Endodermal cell (in vitro differentiated cells): ENCODE data around the gene STX8. TPM values are rescaled to one million over a fixed set of nuclear protein-coding genes. Genes with fewer than 3 reads are reported as not detected.

Source experiments
- DNase-seq: peaks from one replicate; pipeline ENCODE4 v3.0.0-alpha.2; 2017
- H3K27ac ChIP-seq: 2 replicates; pipeline ENCODE4 v1.5.1; 2013; ENCODE audit warnings: mild to moderate bottlenecking, low read depth, low read length, moderate library complexity
- H3K27me3 ChIP-seq: 2 replicates; pipeline ENCODE4 v1.6.1; 2013; ENCODE audit warnings: mild to moderate bottlenecking, low read length, moderate library complexity; ENCODE audit not compliant: insufficient read depth, control insufficient read depth, poor library complexity, severe bottlenecking
- H3K36me3 ChIP-seq: 2 replicates; pipeline ENCODE4 v1.7.0; 2013; ENCODE audit warnings: mild to moderate bottlenecking, low read length, moderate library complexity; ENCODE audit not compliant: control insufficient read depth, insufficient read depth
- H3K4me1 ChIP-seq: one replicate; pipeline ENCODE4 v1.7.0; 2013; ENCODE audit warnings: low read length; ENCODE audit not compliant: control insufficient read depth, insufficient read depth
- H3K4me3 ChIP-seq: 2 replicates; pipeline ENCODE4 v1.5.1; 2013; ENCODE audit warnings: mild to moderate bottlenecking, low read length, moderate library complexity
- H3K9ac ChIP-seq: 2 replicates; pipeline ENCODE4 v1.6.1; 2013; ENCODE audit warnings: mild to moderate bottlenecking, low read length, moderate library complexity; ENCODE audit not compliant: poor library complexity, severe bottlenecking; ENCODE audit errors: extremely low read depth
- H3K9me3 ChIP-seq: 2 replicates; pipeline ENCODE4 v1.6.1; 2013; ENCODE audit warnings: mild to moderate bottlenecking, low read length, moderate library complexity; ENCODE audit not compliant: control insufficient read depth
- H3K27ac Mint-ChIP-seq: 2 replicates; pipeline ENCODE4 v1.8.0; 2020; ENCODE audit warnings: mixed read lengths
- H3K27me3 Mint-ChIP-seq: 2 replicates; pipeline ENCODE4 v1.8.0; 2021; ENCODE audit warnings: mild to moderate bottlenecking, mixed read lengths; ENCODE audit not compliant: insufficient read depth
- H3K36me3 Mint-ChIP-seq: 2 replicates; pipeline ENCODE4 v1.8.0; 2020; ENCODE audit warnings: low read depth, mixed read lengths
- H3K4me1 Mint-ChIP-seq: 2 replicates; pipeline ENCODE4 v1.8.0; 2020; ENCODE audit warnings: mixed read lengths
- H3K4me3 Mint-ChIP-seq: 2 replicates; pipeline ENCODE4 v1.8.0; 2020; ENCODE audit warnings: mild to moderate bottlenecking, moderate library complexity, mixed read lengths
- H3K9me3 Mint-ChIP-seq: 2 replicates; pipeline ENCODE4 v1.8.0; 2020; ENCODE audit warnings: mild to moderate bottlenecking, mixed read lengths
- CTCF ChIP-seq: fragments of 200-600 bp; sonication (generic); conservative IDR thresholded peaks from 2 replicates; pipeline ENCODE4 v1.5.0; 2021; ENCODE audit warnings: antibody characterized with exemption, mild to moderate bottlenecking
- WGBS, 2 experiments: methylation state at CpG; one replicate each; pipeline versions ENCODE4 v1.1.5 to v1.1.7; 2013; ENCODE audit warnings: missing lambda C conversion rate in 2 of 2, mixed read lengths in 1 of 2; ENCODE audit not compliant: insufficient coverage in 1 of 2, insufficient read length in 1 of 2; 5-methylcytosine and 5-hydroxymethylcytosine counted together
- total RNA-seq, 2 donors: library from RNA; stranded (reverse); fragmentation: NEBNext Ultra II Directional in 1 of 2; extraction: Animal tissue kit (Norgen Biotek cat#: 25700) in 1 of 2; gene quantifications; 2 replicates in 1 of 2; 3 replicates in 1 of 2; pipeline ENCODE4 v1.2.1, GENCODE V29; 2021

The STX8 gene
- total RNA-seq, 2 donors from 2014 or later = 82.5 to 98.2 TPM

- Histone ChIP-seq H3K27ac (no peak overlapping the region), H3K27me3 (no peaks in the 10 kb centered on the region), H3K9me3 (peaks cover 16% of the 10 kb centered on the region), H3K4me3 (no peak overlapping the region), H3K4me1 (no peaks in the 10 kb centered on the region), H3K36me3 (no peaks in the 10 kb centered on the region), H3K9ac (no peak overlapping the region)
- H3K4me3 Mint-ChIP-seq = no peak overlapping the region
- H3K27ac Mint-ChIP-seq = no peak overlapping the region
- no peak for TF ChIP-seq CTCF
- no peaks in the 10 kb centered on the region for H3K4me1 Mint-ChIP-seq
- DNase-seq = no peak
- peaks cover 28% of the 10 kb centered on the region for H3K36me3 Mint-ChIP-seq
- H3K9me3 Mint-ChIP-seq = peaks cover 21% of the 10 kb centered on the region
- WGBS, 2 experiments = 94 to 100% methylated on average over 2 to 4 of the region's 4 CpGs
- no peaks in the 10 kb centered on the region for H3K27me3 Mint-ChIP-seq
Measured at GRCh38 chr17:9421525-9421924, 154.1 kb downstream of the STX8 start.

GRCh38 chr17:9419932-9420453 is 155.6 kb downstream of the STX8 start:
- H3K9me3 Mint-ChIP-seq = peaks cover 27% of the 10 kb centered on the region
- no peak for TF ChIP-seq CTCF
- Histone ChIP-seq H3K4me1 (no peaks in the 10 kb centered on the region), H3K27me3 (no peaks in the 10 kb centered on the region), H3K27ac (no peak overlapping the region), H3K9ac (no peak overlapping the region), H3K36me3 (no peaks in the 10 kb centered on the region), H3K9me3 (peaks cover 17% of the 10 kb centered on the region), H3K4me3 (no peak overlapping the region)
- H3K36me3 Mint-ChIP-seq = peaks cover 36% of the 10 kb centered on the region
- H3K4me1 Mint-ChIP-seq = no peaks in the 10 kb centered on the region
- H3K4me3 Mint-ChIP-seq = no peak overlapping the region
- no peak overlapping the region for H3K27ac Mint-ChIP-seq
- DNase-seq = no peak
- no peaks in the 10 kb centered on the region for H3K27me3 Mint-ChIP-seq
- WGBS, 2 experiments = 76 to 90% methylated on average over 8 to 10 of the region's 10 CpGs

GRCh38 chr17:9414471-9414870 is 161.1 kb downstream of the STX8 start:
- Mint-ChIP-seq H3K27me3 (no peaks in the 10 kb centered on the region), H3K27ac (no peak overlapping the region), H3K36me3 (peaks cover 23% of the 10 kb centered on the region), H3K9me3 (peaks cover 26% of the 10 kb centered on the region), H3K4me3 (no peak overlapping the region), H3K4me1 (peaks cover 17% of the 10 kb centered on the region)
- Histone ChIP-seq H3K9ac (no peak overlapping the region), H3K27ac (no peak overlapping the region), H3K36me3 (no peaks in the 10 kb centered on the region), H3K9me3 (peaks cover 17% of the 10 kb centered on the region), H3K4me3 (no peak overlapping the region), H3K4me1 (peaks cover 4% of the 10 kb centered on the region), H3K27me3 (no peaks in the 10 kb centered on the region)
- DNase-seq = no peak
- TF ChIP-seq CTCF = no peak
- WGBS, 2 experiments = 96 to 100% methylated on average over 1 to 2 of the region's 3 CpGs
